Dedifferentiated amniotic fluid mesenchymal stem cell (primary cell): ENCODE data around the gene TARS2.

ENCODE experiments used
- DNase-seq: peaks from one replicate; pipeline ENCODE4 v3.0.0-alpha.2; 2016; ENCODE audit errors: extremely low spot score

Gene TARS2

GRCh38 chr1:150536836-150537731, 49.9 kb downstream of the TARS2 start:
- no peak for DNase-seq

- peak; percentile 67 for DNase-seq
Observed at GRCh38 chr1:150537732-150538684, 50.8 kb downstream of the TARS2 start.

GRCh38 chr1:150543500-150544143, 56.4 kb downstream of the TARS2 start:
- no peak for DNase-seq

GRCh38 chr1:150544204-150544603, 57.0 kb downstream of the TARS2 start:
- no peak for DNase-seq

- DNase-seq: no peak
Observed at GRCh38 chr1:150545486-150546032, 58.3 kb downstream of the TARS2 start.

GRCh38 chr1:150546294-150546937, 59.2 kb downstream of the TARS2 start:
- DNase-seq: no peak

GRCh38 chr1:150548324-150548631, 61.1 kb downstream of the TARS2 start:
- no peak for DNase-seq

GRCh38 chr1:150548632-150549495, 61.6 kb downstream of the TARS2 start, which contains the start of gene ADAMTSL4:
Gene ADAMTSL4, plus strand, starts transcription at chr1:150549408. Its CDS starts 2,881 bp downstream, at chr1:150552289.
- DNase-seq: peak; percentile 47

GRCh38 chr1:150549496-150550221, 62.4 kb downstream of the TARS2 start:
- no peak for DNase-seq

GRCh38 chr1:150550222-150551050, 63.2 kb downstream of the TARS2 start:
- DNase-seq: no peak

- DNase-seq: no peak
Observed at GRCh38 chr1:150551051-150551783, 64.0 kb downstream of the TARS2 start.

- DNase-seq: no peak
Observed at GRCh38 chr1:150551784-150552127, 64.5 kb downstream of the TARS2 start.

- DNase-seq: peak; percentile 68
Observed at GRCh38 chr1:150552128-150552910, 65.1 kb downstream of the TARS2 start.

GRCh38 chr1:150552911-150553289, 65.7 kb downstream of the TARS2 start:
- DNase-seq: no peak

- DNase-seq: no peak
Observed at GRCh38 chr1:150553392-150554085, 66.3 kb downstream of the TARS2 start.

- no peak for DNase-seq
Observed at GRCh38 chr1:150554086-150554452, 66.8 kb downstream of the TARS2 start.
